ENCODE measurements around the gene KIF23.

KIF23 gene

DNA sequence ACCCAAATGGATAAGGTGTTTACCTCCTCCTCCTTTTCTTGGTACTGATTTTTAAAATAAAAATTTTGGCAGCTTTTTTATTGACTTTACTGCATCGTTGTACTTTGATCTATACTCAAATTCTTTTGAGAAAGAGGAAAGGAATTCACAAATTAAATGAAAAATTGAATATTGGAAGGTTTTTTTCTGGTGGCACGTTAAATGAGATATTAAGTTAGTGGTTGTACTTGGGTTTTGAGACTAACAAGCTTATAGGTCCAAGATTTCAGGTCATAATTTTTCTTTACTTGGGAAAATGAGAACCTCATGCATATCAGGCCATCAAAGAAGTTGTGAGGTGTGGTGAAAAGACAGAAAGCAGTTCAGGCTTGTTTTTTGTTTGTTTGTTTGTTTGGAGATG is 52.6 kb downstream of the KIF23 start:
- no peak for DNase-seq (ENCODE audit: low spot score)

GRCh38 chr15:69467636-69468035 is 53.5 kb downstream of the KIF23 start:
- DNase-seq (ENCODE audit: low spot score) = no peak

DNA sequence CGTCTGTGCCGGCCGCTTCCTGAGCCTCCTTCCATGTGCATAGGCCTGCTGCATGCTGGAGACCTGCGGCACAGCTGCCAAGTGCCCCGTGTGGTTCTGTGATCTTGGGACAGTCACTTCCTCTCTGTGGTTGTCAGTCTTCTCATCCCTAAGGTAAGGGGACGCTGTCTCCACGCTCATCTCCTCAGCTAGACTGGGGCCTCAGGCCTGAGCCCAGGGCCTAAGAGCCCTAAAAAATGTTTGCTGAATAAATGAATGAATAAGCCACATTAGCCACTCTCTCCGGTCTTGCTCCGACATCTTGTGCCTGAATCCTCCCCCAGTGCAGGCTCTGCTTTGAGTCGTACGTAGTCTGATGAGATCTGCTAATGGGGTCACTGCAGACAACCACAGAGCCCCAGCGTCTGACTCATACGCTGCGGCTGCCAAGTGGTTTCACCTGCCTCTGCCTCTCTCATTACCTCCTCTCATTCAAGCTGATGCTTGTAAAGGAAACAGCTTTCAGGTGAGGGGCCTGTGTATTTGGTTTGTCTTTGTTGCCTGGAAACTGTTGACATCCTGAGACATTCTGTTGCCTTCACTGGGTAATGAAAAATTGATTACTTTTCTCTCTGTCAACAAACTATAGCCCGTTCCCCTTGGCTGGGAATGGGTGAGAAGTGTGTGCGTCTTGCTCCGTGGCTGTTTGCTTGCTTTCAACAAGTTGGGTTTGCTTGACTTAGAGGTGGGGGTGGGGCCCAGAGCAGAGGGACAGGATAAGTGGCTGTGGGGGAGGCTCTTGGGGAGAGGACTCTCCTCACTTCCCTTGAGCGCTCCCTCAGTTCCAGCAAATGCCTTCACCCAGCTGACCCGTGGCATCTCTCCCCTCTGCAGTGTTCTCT is 54.3 kb downstream of the KIF23 start:
- DNase-seq (ENCODE audit: low spot score) = no peak

GRCh38 chr15:69469467-69470201 is 55.5 kb downstream of the KIF23 start:
- peak; percentile 8 for DNase-seq (ENCODE audit: low spot score)

DNA sequence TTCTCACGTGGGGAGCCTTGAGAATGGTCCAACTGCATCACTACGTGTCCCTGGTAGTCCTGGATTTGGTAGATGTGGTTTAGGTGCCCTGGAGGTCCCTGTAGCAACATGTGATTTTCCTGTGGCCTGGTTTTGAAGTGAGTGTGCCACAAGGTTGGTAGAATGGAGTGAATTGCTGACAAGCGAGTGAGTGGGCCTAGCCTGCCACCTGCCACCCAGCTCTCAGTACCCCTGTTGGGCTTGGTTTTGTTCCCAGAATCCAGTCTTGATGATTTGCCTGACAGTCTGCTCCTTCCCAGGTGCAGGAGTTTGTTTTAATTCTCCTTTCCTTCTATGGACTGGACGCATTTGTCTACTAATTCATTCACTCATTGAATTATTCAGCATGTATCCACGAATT is 57.9 kb downstream of the KIF23 start:
- no peak for DNase-seq (ENCODE audit: low spot score)

DNA sequence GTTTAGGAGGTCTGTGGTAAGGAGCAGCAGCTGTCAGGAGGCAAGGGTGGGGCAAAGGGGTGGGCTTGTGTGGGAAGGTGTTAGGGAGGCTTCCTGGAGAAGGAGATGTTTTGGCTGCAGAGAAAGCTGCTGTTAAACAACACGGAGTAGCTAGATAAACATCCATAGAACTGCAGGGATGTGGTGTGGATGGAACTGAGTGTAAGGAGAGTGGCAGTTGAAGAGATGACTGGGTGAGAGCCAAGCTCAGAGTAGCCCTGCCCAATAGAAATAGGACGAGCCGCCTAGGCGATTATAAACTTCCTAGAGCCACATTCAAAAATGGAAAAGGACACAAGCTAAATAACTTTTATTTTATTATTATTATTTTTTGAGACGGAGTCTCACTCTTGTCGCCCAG is 58.4 kb downstream of the KIF23 start:
- no peak for DNase-seq (ENCODE audit: low spot score)

DNA sequence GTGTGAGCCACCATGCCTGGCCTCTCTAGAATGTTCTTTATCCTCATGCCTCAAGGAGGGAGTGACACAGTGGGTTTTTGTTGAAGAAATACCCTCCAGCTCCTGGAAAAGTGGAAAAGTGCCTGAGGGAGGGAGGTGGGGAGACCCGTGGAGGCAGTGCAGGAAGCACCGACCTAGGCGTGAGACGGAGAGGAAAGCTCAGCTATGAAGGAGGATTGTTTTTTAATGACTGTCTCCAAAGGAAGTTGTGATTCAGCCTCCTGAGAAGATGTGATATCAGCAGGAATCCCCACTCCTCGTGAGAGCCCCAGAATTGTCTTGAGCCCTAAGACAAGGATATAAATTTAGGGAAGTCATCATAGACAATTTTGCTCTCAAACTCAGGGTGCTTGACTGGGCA is 60.1 kb downstream of the KIF23 start:
- DNase-seq (ENCODE audit: low spot score) = peak; percentile 50

DNA sequence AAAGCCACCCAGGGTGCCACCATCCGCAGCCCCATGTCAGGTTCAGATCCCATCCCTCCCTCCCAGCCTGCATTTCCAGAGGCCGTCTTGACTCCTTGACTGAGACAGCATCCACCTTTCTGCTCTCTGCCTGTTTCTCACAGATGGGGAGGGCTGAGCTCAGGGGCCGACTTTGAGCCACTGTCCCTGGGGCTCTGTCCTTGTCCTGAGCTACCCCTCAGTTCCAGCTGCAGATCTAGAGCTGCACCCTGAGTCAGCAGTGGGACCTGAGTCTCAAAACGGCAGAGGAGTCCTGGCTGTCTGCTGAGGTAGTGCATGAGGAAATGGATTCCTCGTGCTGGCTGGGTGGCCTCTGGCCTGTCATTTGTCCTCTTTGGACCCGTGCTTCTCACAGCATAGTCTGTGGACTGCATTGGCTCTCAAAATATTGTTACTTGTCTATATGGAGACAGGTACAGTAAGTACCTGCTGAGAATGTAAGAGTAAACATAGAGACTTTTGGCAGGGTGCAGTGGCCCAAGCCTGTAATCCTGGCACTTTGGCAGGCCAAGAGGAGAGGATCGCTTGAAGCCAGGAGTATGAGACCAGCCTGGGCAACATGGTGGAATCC is 60.8 kb downstream of the KIF23 start:
- no peak for DNase-seq (ENCODE audit: low spot score)

- DNase-seq (ENCODE audit: low spot score) = peak; percentile 89
Observed at GRCh38 chr15:69475769-69476358, 61.7 kb downstream of the KIF23 start.

GRCh38 chr15:69476704-69477473 is 62.7 kb downstream of the KIF23 start:
- DNase-seq (ENCODE audit: low spot score) = no peak

DNA sequence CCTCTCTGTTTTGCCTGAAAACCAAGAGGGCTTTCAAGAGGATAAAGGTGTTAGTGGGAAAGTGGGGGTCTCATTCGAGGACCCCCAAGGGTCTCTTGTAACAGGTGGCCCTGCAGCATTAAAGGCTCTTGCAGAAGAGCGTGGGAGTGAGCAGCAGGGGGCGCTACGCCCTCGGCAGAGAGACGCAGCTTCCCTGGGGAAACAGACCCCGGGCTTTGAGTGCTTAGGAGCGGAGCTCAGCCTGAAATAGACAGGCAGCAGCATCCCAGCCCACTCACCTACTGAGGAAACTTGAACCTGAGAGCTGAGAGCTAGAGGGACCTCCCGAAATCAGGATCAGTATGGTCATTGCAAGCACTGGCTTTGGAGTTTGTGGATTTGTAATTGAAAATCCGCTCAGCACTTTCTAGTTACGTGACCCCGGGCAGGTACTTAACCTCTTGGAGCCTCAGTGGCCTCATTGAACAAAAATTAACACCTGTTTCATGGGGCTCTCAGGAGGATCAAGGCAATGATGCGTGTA is 64.2 kb downstream of the KIF23 start:
- DNase-seq (ENCODE audit: low spot score) = peak; percentile 63

DNA sequence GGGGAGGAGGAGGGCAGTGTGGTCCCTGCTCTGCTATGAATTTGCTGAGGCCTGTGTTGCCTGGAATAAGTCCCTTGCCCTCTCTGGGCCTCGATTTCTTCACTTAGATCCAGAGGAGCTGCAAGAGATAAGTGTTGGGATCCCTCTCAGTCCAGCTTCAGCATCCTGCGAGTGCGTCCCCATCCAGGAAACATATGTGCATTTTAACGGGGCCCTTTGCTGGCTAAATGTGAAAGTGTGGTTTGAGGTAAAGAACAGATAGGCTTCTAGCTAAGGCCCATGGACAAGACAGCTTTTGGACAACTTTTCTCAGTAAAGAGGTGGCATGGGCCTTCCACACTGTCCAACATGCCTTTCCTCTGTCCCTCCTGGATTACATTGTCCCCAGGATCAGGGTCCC is 64.9 kb downstream of the KIF23 start:
- DNase-seq (ENCODE audit: low spot score) = no peak

DNA sequence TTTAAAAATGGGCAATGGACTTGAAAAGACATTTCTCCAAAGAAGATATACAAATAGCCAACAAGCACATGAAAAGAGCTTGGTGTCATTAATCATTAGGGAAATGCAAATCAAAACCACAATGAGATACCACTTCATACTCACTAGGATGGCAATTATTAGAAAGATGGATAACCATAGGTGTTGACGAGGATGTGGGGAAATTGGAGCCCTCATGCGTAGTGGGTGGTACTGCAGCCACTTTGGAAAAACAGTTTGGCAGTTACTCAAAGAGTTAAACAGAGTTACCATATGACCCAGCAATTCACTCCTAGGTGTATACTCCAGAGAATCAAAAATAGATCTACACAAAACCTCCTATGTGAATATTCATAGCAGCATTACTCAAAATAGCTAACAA is 65.8 kb downstream of the KIF23 start:
- DNase-seq (ENCODE audit: low spot score) = no peak

DNA sequence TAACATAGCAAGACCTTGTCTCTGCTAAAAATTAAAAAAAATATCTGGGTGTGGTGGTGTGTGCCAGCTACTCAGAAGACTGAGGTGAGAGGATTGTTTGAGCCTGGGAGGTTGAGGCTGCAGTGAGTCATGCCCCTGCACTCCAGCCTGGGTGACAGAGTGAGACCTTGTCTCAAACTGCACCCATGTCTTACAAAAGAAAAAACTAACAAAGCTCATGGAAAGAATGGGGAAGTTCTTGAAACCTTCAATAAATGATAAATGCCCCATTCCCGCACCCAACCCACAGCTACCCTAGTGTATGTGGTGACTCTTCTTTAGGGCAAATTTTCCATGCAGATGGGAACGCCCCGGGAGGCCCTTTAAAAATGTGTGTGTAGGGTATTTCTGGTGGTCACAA is 66.8 kb downstream of the KIF23 start:
- DNase-seq (ENCODE audit: low spot score) = no peak

GRCh38 chr15:69482686-69483256 is 68.6 kb downstream of the KIF23 start:
- no peak for DNase-seq (ENCODE audit: low spot score)

GRCh38 chr15:69484837-69485236 is 70.7 kb downstream of the KIF23 start:
- DNase-seq (ENCODE audit: low spot score) = no peak

- DNase-seq (ENCODE audit: low spot score) = no peak
Observed at GRCh38 chr15:69486481-69487110, 72.4 kb downstream of the KIF23 start.

DNA sequence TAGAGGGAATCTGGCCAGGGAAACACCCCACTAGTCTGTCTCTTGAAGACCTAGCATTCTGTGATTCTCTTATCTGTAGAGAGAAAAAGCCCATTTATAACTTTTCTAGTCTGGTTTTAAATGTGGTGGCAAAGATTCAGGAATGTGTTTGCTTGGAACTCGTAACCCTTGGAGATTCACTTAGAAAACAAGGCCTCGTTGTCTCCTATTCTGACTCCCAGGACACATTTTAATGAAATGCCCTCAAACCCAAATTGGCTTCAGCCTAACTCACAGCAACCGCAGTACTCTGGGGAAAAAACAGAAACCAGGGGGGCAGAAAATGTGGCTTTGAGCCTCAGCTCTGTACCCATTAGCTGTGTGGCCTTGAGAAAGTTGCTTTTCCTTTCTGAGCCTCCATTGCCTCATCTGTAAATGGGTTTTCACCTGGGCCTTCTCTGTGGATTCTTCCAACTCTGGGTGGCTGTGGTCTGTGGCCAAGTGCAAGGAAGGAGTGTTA is 75.0 kb downstream of the KIF23 start:
- peak; percentile 46 for DNase-seq (ENCODE audit: low spot score)

DNA sequence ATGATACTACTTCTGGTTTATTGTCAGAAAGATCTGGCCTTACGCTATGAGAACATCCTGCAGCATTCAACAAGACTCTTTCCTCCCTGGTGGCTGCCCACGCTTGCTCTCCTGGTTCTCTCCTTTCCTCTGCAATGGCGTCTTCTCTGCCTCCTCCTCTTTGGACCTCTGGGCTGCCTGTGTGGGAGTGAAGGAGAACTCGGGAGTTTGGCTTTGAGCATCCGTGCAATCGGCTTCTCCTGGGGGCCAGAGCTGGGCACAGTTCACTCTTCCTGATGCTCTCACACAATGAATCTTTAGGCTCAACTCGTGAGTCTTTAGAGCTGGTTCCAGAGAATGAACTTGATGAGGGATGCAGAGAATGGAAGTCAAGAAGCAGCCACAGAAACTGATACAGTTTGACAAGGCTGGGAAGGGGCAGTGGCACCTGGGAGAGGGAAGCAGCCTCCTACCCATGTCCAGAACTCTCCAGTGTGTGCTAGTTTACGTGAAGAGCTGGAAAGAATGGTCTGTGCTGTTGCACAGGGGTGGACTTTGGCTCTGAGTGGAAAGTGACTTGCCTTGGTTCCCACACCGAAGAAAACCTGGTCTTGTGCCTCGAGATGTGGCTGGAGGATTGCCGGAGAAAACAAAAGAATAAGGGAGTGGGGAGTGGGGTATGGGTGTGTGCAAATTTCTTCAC is 76.3 kb downstream of the KIF23 start:
- DNase-seq (ENCODE audit: low spot score) = no peak

DNA sequence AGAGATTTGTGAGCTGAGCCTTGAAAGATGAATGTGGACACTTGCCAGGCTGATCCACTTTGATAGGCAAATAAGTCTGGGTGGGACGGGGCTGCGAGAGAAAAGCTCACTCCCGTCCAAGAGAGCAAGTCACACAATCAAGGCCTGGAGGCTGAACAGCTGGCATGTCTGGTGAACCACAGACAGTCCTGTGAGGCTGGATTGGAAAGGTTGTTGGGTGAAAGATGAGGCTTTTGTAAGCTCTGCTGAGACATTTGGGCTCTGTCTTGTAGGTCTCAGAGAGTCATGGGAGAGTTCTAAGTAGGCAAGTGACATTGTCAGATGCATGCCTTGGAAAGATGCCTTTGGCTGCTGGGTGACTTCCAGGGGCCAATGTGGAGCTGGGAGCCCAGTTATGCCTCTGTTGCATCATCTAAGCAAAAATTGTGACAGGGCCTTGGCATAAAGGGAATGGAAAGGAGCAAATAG is 76.9 kb downstream of the KIF23 start:
- peak; percentile 33 for DNase-seq (ENCODE audit: low spot score)

Measured in GM03348 (cell line).